ENCODE measurements around the gene MRPS12.
"Not testable (repeated sequence)": the region's sequence is repeated elsewhere in the genome, so short reads cannot be mapped to it uniquely, and the experiment has no call there.

MRPS12 gene

GRCh38 chr19:38930776-38931520 lies at the start of gene MRPS12:
Gene MRPS12 (plus strand): TSS chr19:38930944. CDS start chr19:38931295, 351 bp downstream.
- in situ Hi-C loops (cut with MboI; ENCODE audit: low sequenced_read_pairs), result no loop called here

- in situ Hi-C loops (cut with MboI; ENCODE audit: low sequenced_read_pairs), result no loop called here
Measured at GRCh38 chr19:38883286-38883685, 47.5 kb upstream of the MRPS12 start.

- in situ Hi-C loops (cut with MboI; ENCODE audit: low sequenced_read_pairs), result not testable (repeated sequence)
Measured at GRCh38 chr19:38884691-38885090, 46.1 kb upstream of the MRPS12 start.

GRCh38 chr19:38888876-38889275 lies 41.9 kb upstream of the MRPS12 start:
- in situ Hi-C loops (cut with MboI; ENCODE audit: low sequenced_read_pairs), result no loop called here

GRCh38 chr19:38889803-38890202 lies 40.9 kb upstream of the MRPS12 start:
- in situ Hi-C loops (cut with MboI; ENCODE audit: low sequenced_read_pairs), result no loop called here

- in situ Hi-C loops (cut with MboI; ENCODE audit: low sequenced_read_pairs), result no loop called here
Measured at GRCh38 chr19:38890686-38891085, 40.1 kb upstream of the MRPS12 start.

- in situ Hi-C loops (cut with MboI; ENCODE audit: low sequenced_read_pairs), result no loop called here
Measured at GRCh38 chr19:38891771-38892170, 39.0 kb upstream of the MRPS12 start.

GRCh38 chr19:38892841-38893240 lies 37.9 kb upstream of the MRPS12 start:
- in situ Hi-C loops (cut with MboI; ENCODE audit: low sequenced_read_pairs), result no loop called here

GRCh38 chr19:38893341-38893771 lies 37.4 kb upstream of the MRPS12 start:
- in situ Hi-C loops (cut with MboI; ENCODE audit: low sequenced_read_pairs), result no loop called here

GRCh38 chr19:38894968-38895367 lies 35.8 kb upstream of the MRPS12 start:
- in situ Hi-C loops (cut with MboI; ENCODE audit: low sequenced_read_pairs), result no loop called here

- in situ Hi-C loops (cut with MboI; ENCODE audit: low sequenced_read_pairs), result no loop called here
Measured at GRCh38 chr19:38898788-38899446, 31.8 kb upstream of the MRPS12 start.

GRCh38 chr19:38899447-38900201 lies 31.1 kb upstream of the MRPS12 start, which contains the start of the genes NFKBIB and SIRT2:
Gene NFKBIB (plus strand): TSS chr19:38899969. CDS start chr19:38900033, 64 bp downstream.
Gene SIRT2 (minus strand): TSS chr19:38899618. CDS start chr19:38899521, 97 bp downstream.
- in situ Hi-C loops (cut with MboI; ENCODE audit: low sequenced_read_pairs), result loop anchor here (25.0 kb wide), 1 partner anchor 487 kb away; the partner anchor contains the start of gene FAM98C

- in situ Hi-C loops (cut with MboI; ENCODE audit: low sequenced_read_pairs), result loop anchor here (25.0 kb wide), 1 partner anchor 488 kb away; the partner anchor contains the start of gene FAM98C
Measured at GRCh38 chr19:38900202-38900629, 30.5 kb upstream of the MRPS12 start.

- in situ Hi-C loops (cut with MboI; ENCODE audit: low sequenced_read_pairs), result loop anchor here (25.0 kb wide), 1 partner anchor 488 kb away; the partner anchor contains the start of gene FAM98C
Measured at GRCh38 chr19:38900743-38901190, 30.0 kb upstream of the MRPS12 start.

- in situ Hi-C loops (cut with MboI; ENCODE audit: low sequenced_read_pairs), result loop anchor here (25.0 kb wide), 1 partner anchor 489 kb away; the partner anchor contains the start of gene FAM98C
Measured at GRCh38 chr19:38901683-38902082, 29.1 kb upstream of the MRPS12 start.

GRCh38 chr19:38904581-38905539 lies 25.9 kb upstream of the MRPS12 start:
- in situ Hi-C loops (cut with MboI; ENCODE audit: low sequenced_read_pairs), result loop anchor here (25.0 kb wide), 1 partner anchor 493 kb away; the partner anchor contains the start of gene FAM98C

- in situ Hi-C loops (cut with MboI; ENCODE audit: low sequenced_read_pairs), result loop anchor here (25.0 kb wide), 1 partner anchor 493 kb away; the partner anchor contains the start of gene FAM98C
Measured at GRCh38 chr19:38905620-38906019, 25.1 kb upstream of the MRPS12 start.

GRCh38 chr19:38907227-38907626 lies 23.5 kb upstream of the MRPS12 start:
- in situ Hi-C loops (cut with MboI; ENCODE audit: low sequenced_read_pairs), result loop anchor here (25.0 kb wide), 1 partner anchor 495 kb away; the partner anchor contains the start of gene FAM98C

GRCh38 chr19:38907670-38908069 lies 23.1 kb upstream of the MRPS12 start:
- in situ Hi-C loops (cut with MboI; ENCODE audit: low sequenced_read_pairs), result loop anchor here (25.0 kb wide), 1 partner anchor 495 kb away; the partner anchor contains the start of gene FAM98C
